Thyroid gland (tissue), 4 donors: Measurements from ENCODE around the gene RAB27B. TPM values are rescaled to one million over a fixed set of nuclear protein-coding genes. Genes with fewer than 3 reads are reported as not detected.

Source experiments
- DNase-seq, 2 donors: peaks; one replicate each; pipeline ENCODE4 v3.0.0-alpha.2; 2019
- H3K27ac ChIP-seq, 3 donors: fragments of 200-600 bp; sonication (generic); 1 replicate in 2 of 3; 2 replicates in 1 of 3; pipeline ENCODE4 v1.5.1; 2016 to 2019; ENCODE audit warnings: mild to moderate bottlenecking in 1 of 3, moderate library complexity in 1 of 3
- H3K27me3 ChIP-seq: fragments of 200-600 bp; sonication (generic); one replicate; pipeline ENCODE4 v1.5.1; 2019
- H3K36me3 ChIP-seq, 2 donors: fragments of 200-600 bp; sonication (generic); one replicate each; pipeline ENCODE4 v1.5.1; 2016 to 2019
- H3K4me1 ChIP-seq, 2 donors: fragments of 200-600 bp; sonication (generic); one replicate each; pipeline ENCODE4 v1.5.1; 2017 to 2019
- H3K4me3 ChIP-seq, 3 donors: fragments of 200-600 bp; sonication (generic); replicated peaks in 1 of 3; 1 replicate in 2 of 3; 2 replicates in 1 of 3; pipeline ENCODE4 v1.5.1; 2016; ENCODE audit warnings: mild to moderate bottlenecking in 1 of 3
- H3K9me3 ChIP-seq: fragments of 200-600 bp; sonication (generic); one replicate; pipeline ENCODE4 v1.5.1; 2017
- POLR2A ChIP-seq, 2 donors: fragments of 450-650 bp; IDR thresholded peaks; one replicate each; pipeline ENCODE4 v1.6.1; 2017; ENCODE audit warnings: antibody characterized with exemption in 2 of 2, mild to moderate bottlenecking in 2 of 2, moderate library complexity in 1 of 2
- WGBS, 2 donors: methylation state at CpG; one replicate each; pipeline ENCODE4 v1.1.5; 2017; 5-methylcytosine and 5-hydroxymethylcytosine counted together
- intact Hi-C: fragments of 100-400 bp; cut with DNase I; formaldehyde crosslinking; loops from one replicate; pipeline ENCODE4 v1.15.1; 2023
- total RNA-seq, 4 donors: library from RNA; depleted of rRNA; stranded (reverse); fragments of >200 nt; gene quantifications; one replicate each; pipeline ENCODE4 v1.2.3, GENCODE V29; 2016
- TF ChIP-seq, protein P1 (sequence below), 6 experiments: fragments of 200-600 bp in 3 of 6; fragments of 450-650 bp in 3 of 6; sonication (generic) in 3 of 6; IDR thresholded peaks; one replicate each; pipeline ENCODE4 v1.5.1; 2016 to 2019; ENCODE audit warnings: antibody characterized with exemption in 6 of 6, mild to moderate bottlenecking in 2 of 6, inconsistent platforms in 1 of 6, moderate library complexity in 1 of 6

The RAB27B gene
- total RNA-seq, 4 donors from 2014 or later: 0.21 to 0.44 (median 0.37) TPM

- TF ChIP-seq, protein P1, sequence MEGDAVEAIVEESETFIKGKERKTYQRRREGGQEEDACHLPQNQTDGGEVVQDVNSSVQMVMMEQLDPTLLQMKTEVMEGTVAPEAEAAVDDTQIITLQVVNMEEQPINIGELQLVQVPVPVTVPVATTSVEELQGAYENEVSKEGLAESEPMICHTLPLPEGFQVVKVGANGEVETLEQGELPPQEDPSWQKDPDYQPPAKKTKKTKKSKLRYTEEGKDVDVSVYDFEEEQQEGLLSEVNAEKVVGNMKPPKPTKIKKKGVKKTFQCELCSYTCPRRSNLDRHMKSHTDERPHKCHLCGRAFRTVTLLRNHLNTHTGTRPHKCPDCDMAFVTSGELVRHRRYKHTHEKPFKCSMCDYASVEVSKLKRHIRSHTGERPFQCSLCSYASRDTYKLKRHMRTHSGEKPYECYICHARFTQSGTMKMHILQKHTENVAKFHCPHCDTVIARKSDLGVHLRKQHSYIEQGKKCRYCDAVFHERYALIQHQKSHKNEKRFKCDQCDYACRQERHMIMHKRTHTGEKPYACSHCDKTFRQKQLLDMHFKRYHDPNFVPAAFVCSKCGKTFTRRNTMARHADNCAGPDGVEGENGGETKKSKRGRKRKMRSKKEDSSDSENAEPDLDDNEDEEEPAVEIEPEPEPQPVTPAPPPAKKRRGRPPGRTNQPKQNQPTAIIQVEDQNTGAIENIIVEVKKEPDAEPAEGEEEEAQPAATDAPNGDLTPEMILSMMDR (IDR thresholded peaks at IDR 0.05): no peak
- TF ChIP-seq POLR2A (IDR thresholded peaks at IDR 0.05): no peak
- WGBS, 2 donors: 59 to 69% methylated on average over 1 of the region's 1 CpG
- DNase-seq: no peak
Observed at GRCh38 chr18:54860941-54861340, 32.7 kb downstream of the RAB27B start.

DNA sequence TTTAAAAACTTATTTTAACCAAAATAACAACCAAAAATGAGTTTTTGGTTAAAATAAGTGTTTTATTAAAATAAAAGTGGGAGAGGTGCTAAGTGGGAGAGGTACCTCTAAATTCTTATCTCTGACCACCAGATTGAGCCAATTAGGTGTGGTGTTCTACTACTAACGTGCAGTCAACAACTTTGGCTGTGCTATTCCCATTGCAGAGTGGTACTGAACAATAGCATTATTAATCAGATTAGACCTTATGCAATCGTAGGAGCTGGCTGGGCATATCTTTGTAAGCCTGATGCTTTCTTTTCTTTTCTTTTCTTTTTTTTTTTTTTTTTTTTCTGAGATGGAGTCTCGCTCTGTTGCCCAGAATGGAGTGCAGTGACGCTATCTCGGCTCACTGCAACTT lies 38.9 kb downstream of the RAB27B start:
- Histone ChIP-seq H3K27ac (no peak overlapping the region), H3K4me1 (no peaks in the 10 kb centered on the region), H3K4me3 (no peak overlapping the region), H3K9me3 (no peaks in the 10 kb centered on the region), H3K27me3 (no peaks in the 10 kb centered on the region), H3K36me3 (no peaks in the 10 kb centered on the region)
- no peak for DNase-seq
- TF ChIP-seq, protein P1 (IDR thresholded peaks at IDR 0.05): no peak
- TF ChIP-seq POLR2A (IDR thresholded peaks at IDR 0.05): no peak
- WGBS, 2 donors: 92 to 96% methylated on average over 5 of the region's 5 CpGs
- intact Hi-C loops: no loop called here

More at GRCh38 chr18:54860941-54861340, 32.7 kb downstream of the RAB27B start:
- no peaks in the 10 kb centered on the region for H3K27me3 ChIP-seq
- H3K4me3 ChIP-seq: no peak overlapping the region
- H3K36me3 ChIP-seq: no peaks in the 10 kb centered on the region
- intact Hi-C loops: no loop called here
- no peaks in the 10 kb centered on the region for H3K9me3 ChIP-seq
- H3K4me1 ChIP-seq: no peaks in the 10 kb centered on the region
- no peak overlapping the region for H3K27ac ChIP-seq

DNA sequence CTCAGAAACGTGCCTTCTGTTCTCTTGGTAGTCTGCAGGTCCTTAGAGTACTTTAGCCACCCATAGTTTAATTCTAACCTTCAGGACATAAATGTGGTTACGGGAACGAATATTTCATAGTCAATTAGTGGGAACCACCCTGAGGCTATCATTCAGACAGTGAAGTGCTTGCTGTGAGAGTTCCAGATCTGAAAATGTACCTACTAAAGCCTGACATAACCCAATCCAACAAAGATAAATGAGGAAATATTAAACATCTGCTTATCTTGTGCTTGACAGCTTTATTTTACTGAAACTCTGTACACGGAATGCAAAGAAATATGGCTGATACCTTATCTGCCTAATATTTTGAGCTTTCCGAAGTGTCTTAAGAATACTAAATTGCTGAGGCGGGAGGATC lies 43.0 kb downstream of the RAB27B start:
- WGBS, 2 donors: 87% methylated on average over 6 of the region's 6 CpGs
- no peak overlapping the region for H3K4me3 ChIP-seq
- no peaks in the 10 kb centered on the region for H3K27me3 ChIP-seq
- H3K4me1 ChIP-seq: no peaks in the 10 kb centered on the region
- H3K9me3 ChIP-seq: no peaks in the 10 kb centered on the region
- TF ChIP-seq, protein P1 (IDR thresholded peaks at IDR 0.05): no peak
- TF ChIP-seq POLR2A (IDR thresholded peaks at IDR 0.05): no peak
- H3K36me3 ChIP-seq: no peaks in the 10 kb centered on the region
- DNase-seq: no peak
- intact Hi-C loops: no loop called here
- H3K27ac ChIP-seq: no peak overlapping the region

GRCh38 chr18:54872681-54873080 lies 44.4 kb downstream of the RAB27B start:
- TF ChIP-seq POLR2A (IDR thresholded peaks at IDR 0.05): no peak
- TF ChIP-seq, protein P1 (IDR thresholded peaks at IDR 0.05): no peak
- Histone ChIP-seq H3K36me3 (no peaks in the 10 kb centered on the region), H3K4me1 (no peaks in the 10 kb centered on the region), H3K27me3 (no peaks in the 10 kb centered on the region), H3K27ac (no peak overlapping the region), H3K4me3 (no peak overlapping the region), H3K9me3 (no peaks in the 10 kb centered on the region)
- intact Hi-C loops: no loop called here
- DNase-seq: no peak
- WGBS, 2 donors: 82 to 94% methylated on average over 1 of the region's 1 CpG

GRCh38 chr18:54873884-54874255 lies 45.6 kb downstream of the RAB27B start:
- no peaks in the 10 kb centered on the region for H3K36me3 ChIP-seq
- intact Hi-C loops: no loop called here
- H3K27me3 ChIP-seq: no peaks in the 10 kb centered on the region
- WGBS, 2 donors: 74 to 86% methylated on average over 2 of the region's 2 CpGs
- TF ChIP-seq, protein P1 (IDR thresholded peaks at IDR 0.05): no peak
- TF ChIP-seq POLR2A (IDR thresholded peaks at IDR 0.05): no peak
- no peak for DNase-seq
- no peaks in the 10 kb centered on the region for H3K9me3 ChIP-seq
- no peak overlapping the region for H3K4me3 ChIP-seq
- H3K4me1 ChIP-seq: no peaks in the 10 kb centered on the region
- H3K27ac ChIP-seq: no peak overlapping the region
